ENCODE results near the gene DIAPH2.

DNA sequence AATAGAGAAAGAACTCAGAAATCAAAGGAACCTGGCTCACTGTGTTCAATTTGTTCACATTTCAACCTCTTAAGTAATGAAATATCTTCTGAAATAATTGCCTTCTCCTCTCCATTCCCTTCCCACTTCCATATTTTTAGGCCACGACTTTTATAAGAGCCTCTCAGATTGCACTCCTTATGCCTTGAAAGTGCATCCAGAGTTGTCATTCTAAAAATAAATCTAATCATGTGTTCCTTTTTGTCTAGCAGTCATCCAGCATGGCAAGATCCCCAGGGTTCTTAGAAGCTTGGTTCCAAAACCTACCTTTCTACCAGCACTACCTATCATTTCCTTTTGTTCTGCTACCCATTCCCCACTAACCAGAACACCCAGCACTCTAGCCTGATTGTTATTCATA lies 156.7 kb downstream of the DIAPH2 start:
- TF ChIP-seq POLR2A (IDR thresholded peaks at IDR 0.05) (no peak), CTCF (IDR thresholded peaks at IDR 0.05 in 8 of 11, conservative IDR thresholded peaks at IDR 0.05 in 3 of 11) (no peak)

Data from spleen (tissue), 7 donors.